COLO829 (cell line): ENCODE results near the gene SCPEP1.
A peak's percentile ranks its signal among the peaks of the same experiment; 100 is the strongest.

Experiments
- DNase-seq: peaks from one replicate; pipeline ENCODE4 v3.0.0; 2012; ENCODE audit warnings: low spot score

The SCPEP1 gene

GRCh38 chr17:57002904-57003303, 25.0 kb downstream of the SCPEP1 start:
- no peak for DNase-seq

GRCh38 chr17:57004944-57005579, 27.1 kb downstream of the SCPEP1 start:
- no peak for DNase-seq

- no peak for DNase-seq
These were observed 28.1 kb downstream of the SCPEP1 start for GRCh38 chr17:57006040-57006439.

- DNase-seq = no peak
These were observed 31.0 kb downstream of the SCPEP1 start for GRCh38 chr17:57008958-57009357.

- DNase-seq = peak; percentile 60
These were observed 32.0 kb downstream of the SCPEP1 start for GRCh38 chr17:57009737-57010445.

GRCh38 chr17:57010487-57010886, 32.6 kb downstream of the SCPEP1 start:
- DNase-seq = no peak

GRCh38 chr17:57011491-57012015, 33.6 kb downstream of the SCPEP1 start:
- DNase-seq = no peak

GRCh38 chr17:57016071-57016763, 38.3 kb downstream of the SCPEP1 start:
- no peak for DNase-seq

- no peak for DNase-seq
These were observed 38.8 kb downstream of the SCPEP1 start for GRCh38 chr17:57016764-57017116.

- no peak for DNase-seq
These were observed 39.7 kb downstream of the SCPEP1 start for GRCh38 chr17:57017625-57018024.

GRCh38 chr17:57020208-57020607, 42.3 kb downstream of the SCPEP1 start:
- DNase-seq = no peak

- no peak for DNase-seq
These were observed 43.5 kb downstream of the SCPEP1 start for GRCh38 chr17:57021226-57021940.

- DNase-seq = no peak
These were observed 47.9 kb downstream of the SCPEP1 start for GRCh38 chr17:57025876-57026275.

GRCh38 chr17:57027852-57028251, 49.9 kb downstream of the SCPEP1 start:
- DNase-seq = no peak

- no peak for DNase-seq
These were observed 54.4 kb downstream of the SCPEP1 start for GRCh38 chr17:57032343-57032742.

- DNase-seq = no peak
These were observed 55.4 kb downstream of the SCPEP1 start for GRCh38 chr17:57033296-57033695.

GRCh38 chr17:57034807-57035754, 57.1 kb downstream of the SCPEP1 start:
- no peak for DNase-seq

- DNase-seq = no peak
These were observed 58.1 kb downstream of the SCPEP1 start for GRCh38 chr17:57035971-57036481.

- no peak for DNase-seq
These were observed 59.5 kb downstream of the SCPEP1 start for GRCh38 chr17:57037411-57037810.

GRCh38 chr17:57038486-57038885, 60.6 kb downstream of the SCPEP1 start:
- DNase-seq = no peak

GRCh38 chr17:57040571-57040970, 62.6 kb downstream of the SCPEP1 start:
- no peak for DNase-seq
